Measurements from ENCODE around the gene SEBOX. TPM values are rescaled to one million over a fixed set of nuclear protein-coding genes. Genes with fewer than 3 reads are reported as not detected.
A peak's percentile ranks its signal among the peaks of the same experiment; 100 is the strongest.

The SEBOX gene
- total and polyA plus RNA-seq, 2 experiments from 2014 or later, result not detected

- peak overlapping the region; percentile 78 for H3K4me2 ChIP-seq
- H3K4me3 ChIP-seq, result peak overlapping the region; percentile 52
- no peaks in the 10 kb centered on the region for H4K20me1 ChIP-seq (replicated peaks; ENCODE audit: insufficient read depth)
- no peak overlapping the region for H3K27ac ChIP-seq (ENCODE audit: low read depth)
- peaks cover 11% of the 10 kb centered on the region; the same call in 1 of the 2 replicates for H3K4me1 ChIP-seq (ENCODE audit: insufficient read depth)
- H3K27me3 ChIP-seq (ENCODE audit: insufficient read depth), result peaks cover 70% of the 10 kb centered on the region
- Mint-ChIP-seq H3K9me3 (no peaks in the 10 kb centered on the region; the same call in 2 of the 3 replicates), H3K4me3 (peak overlapping the region; percentile 59), H3K36me3 (ENCODE audit: low read depth) (no peaks in the 10 kb centered on the region; the same call in 2 of the 3 replicates), H3K27ac (no peak overlapping the region), H3K27me3 (ENCODE audit: insufficient read depth, low read depth, poor library complexity) (peaks cover 65% of the 10 kb centered on the region), H3K4me1 (peaks cover 11% of the 10 kb centered on the region)
- ATAC-seq, result peak; percentile 77
- peak; percentile 94 for DNase-seq (ENCODE audit: low spot score)
- no peaks in the 10 kb centered on the region for H3K9me2 ChIP-seq (ENCODE audit: insufficient read depth)
- H2AFZ ChIP-seq, result peak overlapping the region; percentile 90
- TF ChIP-seq ZNF331 (CRISPR knock-in tag; IDR thresholded peaks at IDR 0.05; ENCODE audit: low read depth), result no peak
- no peak for TF ChIP-seq REST (IDR thresholded peaks at IDR 0.05; ENCODE audit: unreplicated experiment)
- no peak for TF ChIP-seq CREB1 (CRISPR knock-in tag; IDR thresholded peaks at IDR 0.05; ENCODE audit: low read depth)
- TF ChIP-seq POLR2AphosphoS5 (IDR thresholded peaks at IDR 0.05; ENCODE audit: low read depth), result 0 out of 2 replicates have a peak, but pooled peaks have one; percentile 19
- TF ChIP-seq, protein P1, sequence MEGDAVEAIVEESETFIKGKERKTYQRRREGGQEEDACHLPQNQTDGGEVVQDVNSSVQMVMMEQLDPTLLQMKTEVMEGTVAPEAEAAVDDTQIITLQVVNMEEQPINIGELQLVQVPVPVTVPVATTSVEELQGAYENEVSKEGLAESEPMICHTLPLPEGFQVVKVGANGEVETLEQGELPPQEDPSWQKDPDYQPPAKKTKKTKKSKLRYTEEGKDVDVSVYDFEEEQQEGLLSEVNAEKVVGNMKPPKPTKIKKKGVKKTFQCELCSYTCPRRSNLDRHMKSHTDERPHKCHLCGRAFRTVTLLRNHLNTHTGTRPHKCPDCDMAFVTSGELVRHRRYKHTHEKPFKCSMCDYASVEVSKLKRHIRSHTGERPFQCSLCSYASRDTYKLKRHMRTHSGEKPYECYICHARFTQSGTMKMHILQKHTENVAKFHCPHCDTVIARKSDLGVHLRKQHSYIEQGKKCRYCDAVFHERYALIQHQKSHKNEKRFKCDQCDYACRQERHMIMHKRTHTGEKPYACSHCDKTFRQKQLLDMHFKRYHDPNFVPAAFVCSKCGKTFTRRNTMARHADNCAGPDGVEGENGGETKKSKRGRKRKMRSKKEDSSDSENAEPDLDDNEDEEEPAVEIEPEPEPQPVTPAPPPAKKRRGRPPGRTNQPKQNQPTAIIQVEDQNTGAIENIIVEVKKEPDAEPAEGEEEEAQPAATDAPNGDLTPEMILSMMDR (conservative IDR thresholded peaks at IDR 0.05; ENCODE audit: low read depth in 2 of 2), result peak; percentile 68 to 94
- no peak for TF ChIP-seq ETS1 (IDR thresholded peaks at IDR 0.05)
- TF ChIP-seq, protein P2, sequence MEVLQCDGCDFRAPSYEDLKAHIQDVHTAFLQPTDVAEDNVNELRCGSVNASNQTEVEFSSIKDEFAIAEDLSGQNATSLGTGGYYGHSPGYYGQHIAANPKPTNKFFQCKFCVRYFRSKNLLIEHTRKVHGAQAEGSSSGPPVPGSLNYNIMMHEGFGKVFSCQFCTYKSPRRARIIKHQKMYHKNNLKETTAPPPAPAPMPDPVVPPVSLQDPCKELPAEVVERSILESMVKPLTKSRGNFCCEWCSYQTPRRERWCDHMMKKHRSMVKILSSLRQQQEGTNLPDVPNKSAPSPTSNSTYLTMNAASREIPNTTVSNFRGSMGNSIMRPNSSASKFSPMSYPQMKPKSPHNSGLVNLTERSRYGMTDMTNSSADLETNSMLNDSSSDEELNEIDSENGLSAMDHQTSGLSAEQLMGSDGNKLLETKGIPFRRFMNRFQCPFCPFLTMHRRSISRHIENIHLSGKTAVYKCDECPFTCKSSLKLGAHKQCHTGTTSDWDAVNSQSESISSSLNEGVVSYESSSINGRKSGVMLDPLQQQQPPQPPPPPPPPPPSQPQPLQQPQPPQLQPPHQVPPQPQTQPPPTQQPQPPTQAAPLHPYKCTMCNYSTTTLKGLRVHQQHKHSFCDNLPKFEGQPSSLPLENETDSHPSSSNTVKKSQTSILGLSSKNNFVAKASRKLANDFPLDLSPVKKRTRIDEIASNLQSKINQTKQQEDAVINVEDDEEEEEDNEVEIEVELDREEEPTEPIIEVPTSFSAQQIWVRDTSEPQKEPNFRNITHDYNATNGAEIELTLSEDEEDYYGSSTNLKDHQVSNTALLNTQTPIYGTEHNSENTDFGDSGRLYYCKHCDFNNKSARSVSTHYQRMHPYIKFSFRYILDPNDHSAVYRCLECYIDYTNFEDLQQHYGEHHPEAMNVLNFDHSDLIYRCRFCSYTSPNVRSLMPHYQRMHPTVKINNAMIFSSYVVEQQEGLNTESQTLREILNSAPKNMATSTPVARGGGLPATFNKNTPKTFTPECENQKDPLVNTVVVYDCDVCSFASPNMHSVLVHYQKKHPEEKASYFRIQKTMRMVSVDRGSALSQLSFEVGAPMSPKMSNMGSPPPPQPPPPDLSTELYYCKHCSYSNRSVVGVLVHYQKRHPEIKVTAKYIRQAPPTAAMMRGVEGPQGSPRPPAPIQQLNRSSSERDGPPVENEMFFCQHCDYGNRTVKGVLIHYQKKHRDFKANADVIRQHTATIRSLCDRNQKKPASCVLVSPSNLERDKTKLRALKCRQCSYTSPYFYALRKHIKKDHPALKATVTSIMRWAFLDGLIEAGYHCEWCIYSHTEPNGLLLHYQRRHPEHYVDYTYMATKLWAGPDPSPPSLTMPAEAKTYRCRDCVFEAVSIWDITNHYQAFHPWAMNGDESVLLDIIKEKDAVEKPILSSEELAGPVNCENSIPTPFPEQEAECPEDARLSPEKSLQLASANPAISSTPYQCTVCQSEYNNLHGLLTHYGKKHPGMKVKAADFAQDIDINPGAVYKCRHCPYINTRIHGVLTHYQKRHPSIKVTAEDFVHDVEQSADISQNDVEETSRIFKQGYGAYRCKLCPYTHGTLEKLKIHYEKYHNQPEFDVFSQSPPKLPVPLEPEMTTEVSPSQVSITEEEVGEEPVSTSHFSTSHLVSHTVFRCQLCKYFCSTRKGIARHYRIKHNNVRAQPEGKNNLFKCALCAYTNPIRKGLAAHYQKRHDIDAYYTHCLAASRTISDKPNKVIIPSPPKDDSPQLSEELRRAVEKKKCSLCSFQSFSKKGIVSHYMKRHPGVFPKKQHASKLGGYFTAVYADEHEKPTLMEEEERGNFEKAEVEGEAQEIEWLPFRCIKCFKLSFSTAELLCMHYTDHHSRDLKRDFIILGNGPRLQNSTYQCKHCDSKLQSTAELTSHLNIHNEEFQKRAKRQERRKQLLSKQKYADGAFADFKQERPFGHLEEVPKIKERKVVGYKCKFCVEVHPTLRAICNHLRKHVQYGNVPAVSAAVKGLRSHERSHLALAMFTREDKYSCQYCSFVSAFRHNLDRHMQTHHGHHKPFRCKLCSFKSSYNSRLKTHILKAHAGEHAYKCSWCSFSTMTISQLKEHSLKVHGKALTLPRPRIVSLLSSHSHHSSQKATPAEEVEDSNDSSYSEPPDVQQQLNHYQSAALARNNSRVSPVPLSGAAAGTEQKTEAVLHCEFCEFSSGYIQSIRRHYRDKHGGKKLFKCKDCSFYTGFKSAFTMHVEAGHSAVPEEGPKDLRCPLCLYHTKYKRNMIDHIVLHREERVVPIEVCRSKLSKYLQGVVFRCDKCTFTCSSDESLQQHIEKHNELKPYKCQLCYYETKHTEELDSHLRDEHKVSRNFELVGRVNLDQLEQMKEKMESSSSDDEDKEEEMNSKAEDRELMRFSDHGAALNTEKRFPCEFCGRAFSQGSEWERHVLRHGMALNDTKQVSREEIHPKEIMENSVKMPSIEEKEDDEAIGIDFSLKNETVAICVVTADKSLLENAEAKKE (CRISPR knock-in tag; IDR thresholded peaks at IDR 0.05), result no peak
- H3K79me2 ChIP-seq (replicated peaks; ENCODE audit: insufficient read depth), result no peaks in the 10 kb centered on the region
- H3K36me3 ChIP-seq (ENCODE audit: insufficient read depth), result no peaks in the 10 kb centered on the region
- 0 out of 2 replicates have a peak, but pooled peaks cover 7% of the 10 kb centered on the region for H3F3A ChIP-seq (replicated peaks; ENCODE audit: low read depth)
Measured at GRCh38 chr17:28381141-28381825, 16.3 kb upstream of the SEBOX start.
